Fibroblast of villous mesenchyme (primary cell): Measurements from ENCODE around the gene SUPT20HL2. TPM values are rescaled to one million over a fixed set of nuclear protein-coding genes. Genes with fewer than 3 reads are reported as not detected.

Source experiments
- DNase-seq: peaks from one replicate; pipeline ENCODE4 v3.0.0-alpha.2; 2010; ENCODE audit warnings: low read depth
- H3K4me3 ChIP-seq: 2 replicates; pipeline ENCODE4 v1.5.1; 2011; ENCODE audit warnings: low read depth, mild to moderate bottlenecking, low read length
- CTCF ChIP-seq: IDR thresholded peaks from 2 replicates; pipeline ENCODE4 v1.5.1; 2012; ENCODE audit warnings: low read depth, mild to moderate bottlenecking, low read length; ENCODE audit not compliant: insufficient read depth
- total RNA-seq: library from RNA; depleted of rRNA; stranded (reverse); fragments of >200 nt; gene quantifications from 2 replicates; pipeline ENCODE4 v1.2.3, GENCODE V29; 2012

The SUPT20HL2 gene
- total RNA-seq, 1 donor: under 0.01 TPM

GRCh38 chrX:24271262-24271661, 42.6 kb downstream of the SUPT20HL2 start:
- H3K4me3 ChIP-seq: no peak overlapping the region
- DNase-seq: no peak
- TF ChIP-seq CTCF: no peak

GRCh38 chrX:24268786-24269185, 45.1 kb downstream of the SUPT20HL2 start:
- no peak for DNase-seq
- no peak for TF ChIP-seq CTCF
- no peak overlapping the region for H3K4me3 ChIP-seq

DNA sequence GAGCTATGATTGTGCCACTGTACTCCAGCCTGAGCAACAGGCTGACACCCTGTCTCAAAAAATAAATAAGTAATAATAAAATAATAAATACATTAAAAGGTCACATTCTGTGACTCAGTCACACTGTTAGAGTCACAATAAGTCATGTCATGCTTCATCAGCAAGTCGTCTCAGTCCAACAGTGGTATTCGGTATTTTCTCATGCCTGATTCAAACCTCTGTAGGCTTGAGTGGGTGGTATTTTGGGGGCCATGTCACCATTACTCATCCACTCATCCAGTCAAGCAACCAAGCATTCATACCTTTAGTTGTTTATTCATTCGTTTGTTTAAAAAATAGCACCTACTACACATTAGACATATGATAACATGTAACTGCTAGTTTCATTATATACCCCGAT, 46.9 kb downstream of the SUPT20HL2 start:
- no peak for DNase-seq
- H3K4me3 ChIP-seq: no peak overlapping the region

DNA sequence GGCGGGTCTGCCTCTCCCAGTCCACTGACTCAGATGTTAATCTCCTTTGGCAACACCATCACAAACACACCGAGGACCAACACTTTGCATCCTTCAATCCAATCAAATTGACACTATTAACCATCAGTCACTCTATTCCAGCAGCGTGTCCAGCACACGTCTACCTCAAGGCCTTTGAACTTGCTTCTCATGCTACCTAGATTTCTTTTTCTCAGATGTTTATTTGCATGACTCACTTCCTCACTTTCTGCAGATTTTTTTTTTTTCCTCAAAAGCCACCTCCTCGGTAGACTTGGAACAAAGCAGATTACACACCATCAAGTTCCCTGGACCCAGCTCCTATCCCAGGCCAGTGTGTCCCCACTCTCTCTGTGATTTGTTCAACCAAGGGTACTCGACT, 49.5 kb downstream of the SUPT20HL2 start:
- DNase-seq: no peak
- TF ChIP-seq CTCF: no peak
- H3K4me3 ChIP-seq: no peak overlapping the region

More for the DNA sequence above, 46.9 kb downstream of the SUPT20HL2 start:
- TF ChIP-seq CTCF: no peak

DNA sequence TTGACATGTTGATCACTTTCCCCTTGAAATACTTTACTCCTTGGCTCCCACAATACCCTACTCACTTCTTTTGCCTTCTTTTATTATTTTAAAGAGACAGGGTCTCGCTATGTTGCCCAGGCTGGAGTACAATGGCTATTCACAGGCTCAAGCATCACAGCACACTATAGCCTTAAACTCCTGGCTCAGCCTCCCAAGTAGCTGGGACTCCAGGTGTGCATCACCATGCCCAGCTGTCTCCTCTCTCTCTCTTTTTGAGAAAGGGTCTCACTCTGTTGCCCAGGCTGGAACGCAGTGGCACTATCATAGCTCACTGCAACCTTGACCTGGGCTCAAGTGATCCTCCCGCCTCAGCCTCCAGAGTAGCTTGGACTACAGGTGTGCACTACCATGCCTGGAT, 51.6 kb downstream of the SUPT20HL2 start:
- no peak for DNase-seq
- no peak overlapping the region for H3K4me3 ChIP-seq
- no peak for TF ChIP-seq CTCF

Other genes with a start within 250 kb of the SUPT20HL2 start
- gene ZFX, start 164.3 kb downstream of the SUPT20HL2 start, total RNA-seq: 66.4 and 82.5 TPM in 2 replicates
- not detected in 2 replicates for gene SUPT20HL1, start 46.6 kb upstream of the SUPT20HL2 start, total RNA-seq
- gene PDK3, start 151.2 kb upstream of the SUPT20HL2 start, total RNA-seq: 3.9 and 4.5 TPM in 2 replicates